ENCODE data around the gene GATD1.

The GATD1 gene

GRCh38 chr11:794766-795633 lies 17.7 kb upstream of the GATD1 start:
- ChIA-PET CTCF (interaction anchor here (0.7 kb wide), 1 partner anchor 12 kb away, joined by 4 read pairs; no protein-coding TSS in a partner anchor), POLR2A (interaction anchor here (1.8 to 2.4 kb wide), 3 partner anchors 10 to 16 kb away, joined by 8 to 12 read pairs (median 10); partner anchors contain the start of genes PIDD1 and RPLP2)
- TF ChIP-seq NFRKB (IDR thresholded peaks at IDR 0.05) (no peak), FOXA1 (IDR thresholded peaks at IDR 0.05) (no peak), ELF4 (IDR thresholded peaks at IDR 0.05) (no peak), BHLHE40 (IDR thresholded peaks at IDR 0.05; ENCODE audit: borderline replicate concordance) (no peak), TARDBP (IDR thresholded peaks at IDR 0.05) (no peak), CTBP1 (IDR thresholded peaks at IDR 0.05; ENCODE audit: borderline replicate concordance) (no peak)
- no peak for DNase-seq (ENCODE audit: extremely low spot score)

- TF ChIP-seq L3MBTL2 (conservative IDR thresholded peaks at IDR 0.05) (no peak), FOXA1 (IDR thresholded peaks at IDR 0.05) (no peak)
- ChIA-PET CTCF (no interaction called here), POLR2A (interaction anchor here (0.8 to 1.2 kb wide), 3 partner anchors 10 to 16 kb away, joined by 3 read pairs; no protein-coding TSS in a partner anchor)
- no peak for DNase-seq (ENCODE audit: extremely low spot score)
Observed at GRCh38 chr11:794013-794765, 16.9 kb upstream of the GATD1 start.

- ChIA-PET POLR2A (interaction anchor here (0.7 to 1.2 kb wide), 4 partner anchors 10 to 26 kb away, joined by 3 read pairs; no protein-coding TSS in a partner anchor), CTCF (no interaction called here)
- no peak for DNase-seq (ENCODE audit: extremely low spot score)
- TF ChIP-seq PKNOX1 (IDR thresholded peaks at IDR 0.05) (no peak), L3MBTL2 (conservative IDR thresholded peaks at IDR 0.05) (no peak), ARNT (IDR thresholded peaks at IDR 0.05) (no peak), ELF4 (IDR thresholded peaks at IDR 0.05) (no peak), HDGF (IDR thresholded peaks at IDR 0.05; ENCODE audit: borderline replicate concordance) (no peak), TARDBP (IDR thresholded peaks at IDR 0.05) (no peak), FOXA1 (IDR thresholded peaks at IDR 0.05) (no peak), CTBP1 (IDR thresholded peaks at IDR 0.05; ENCODE audit: borderline replicate concordance) (no peak), FOXM1 (IDR thresholded peaks at IDR 0.05; ENCODE audit: borderline replicate concordance) (no peak), FOXK2 (IDR thresholded peaks at IDR 0.05) (no peak), LEF1 (IDR thresholded peaks at IDR 0.05; ENCODE audit: borderline replicate concordance) (no peak), ZNF384 (IDR thresholded peaks at IDR 0.05) (no peak), SUZ12 (IDR thresholded peaks at IDR 0.05) (no peak), BHLHE40 (IDR thresholded peaks at IDR 0.05; ENCODE audit: borderline replicate concordance) (no peak), NFRKB (IDR thresholded peaks at IDR 0.05) (no peak), SP1 (IDR thresholded peaks at IDR 0.05) (no peak)
Observed at GRCh38 chr11:793556-793955, 16.3 kb upstream of the GATD1 start.

- ChIA-PET CTCF (no interaction called here), POLR2A (interaction anchor here (0.7 to 1.2 kb wide), 3 partner anchors 11 to 27 kb away, joined by 3 read pairs; no protein-coding TSS in a partner anchor)
- no peak for TF ChIP-seq L3MBTL2 (conservative IDR thresholded peaks at IDR 0.05)
- TF ChIP-seq ZNF384 (IDR thresholded peaks at IDR 0.05), result no peak
- TF ChIP-seq SP1 (IDR thresholded peaks at IDR 0.05), result no peak
- no peak for TF ChIP-seq FOXM1 (IDR thresholded peaks at IDR 0.05; ENCODE audit: borderline replicate concordance)
- TF ChIP-seq ELF4 (IDR thresholded peaks at IDR 0.05), result no peak
- TF ChIP-seq FOXA1 (IDR thresholded peaks at IDR 0.05), result no peak
- no peak for TF ChIP-seq NFRKB (IDR thresholded peaks at IDR 0.05)
- no peak for DNase-seq (ENCODE audit: extremely low spot score)
Observed at GRCh38 chr11:792873-793272, 15.6 kb upstream of the GATD1 start.

GRCh38 chr11:792535-792821 lies 15.2 kb upstream of the GATD1 start:
- ChIA-PET POLR2A (no interaction called here), CTCF (no interaction called here)
- TF ChIP-seq FOXA1 (IDR thresholded peaks at IDR 0.05) (no peak), PKNOX1 (IDR thresholded peaks at IDR 0.05) (no peak), FOXK2 (IDR thresholded peaks at IDR 0.05) (no peak), ARNT (IDR thresholded peaks at IDR 0.05) (no peak)
- DNase-seq (ENCODE audit: extremely low spot score), result no peak

GRCh38 chr11:791658-792534 lies 14.6 kb upstream of the GATD1 start:
- DNase-seq (ENCODE audit: extremely low spot score), result no peak
- CTCF ChIA-PET, result no interaction called here
- POLR2A ChIA-PET, result no interaction called here
- TF ChIP-seq BHLHE40 (IDR thresholded peaks at IDR 0.05; ENCODE audit: borderline replicate concordance) (no peak), FOXM1 (IDR thresholded peaks at IDR 0.05; ENCODE audit: borderline replicate concordance) (no peak), HDGF (IDR thresholded peaks at IDR 0.05; ENCODE audit: borderline replicate concordance) (no peak), ARNT (IDR thresholded peaks at IDR 0.05) (no peak), L3MBTL2 (conservative IDR thresholded peaks at IDR 0.05) (no peak), SUZ12 (IDR thresholded peaks at IDR 0.05) (no peak), NFRKB (IDR thresholded peaks at IDR 0.05) (no peak), SP1 (IDR thresholded peaks at IDR 0.05) (no peak)
